Cardiac fibroblast (primary cell): ENCODE results near the gene CREG2.

Source experiments
- DNase-seq, 2 donors: peaks; one replicate each; pipeline versions ENCODE4 v3.0.0 to v3.0.0-alpha.2; 2010; ENCODE audit warnings: low read depth in 2 of 2
- H3K4me3 ChIP-seq, 2 donors: replicated peaks in 1 of 2; 1 replicate in 1 of 2; 2 replicates in 1 of 2; pipeline ENCODE4 v1.5.1; 2011; ENCODE audit warnings: low read depth in 2 of 2, low read length in 2 of 2, mild to moderate bottlenecking in 2 of 2, moderate library complexity in 1 of 2
- TF ChIP-seq, protein P1 (sequence below): IDR thresholded peaks from one replicate; pipeline ENCODE4 v1.5.1; 2011; ENCODE audit warnings: low read depth, mild to moderate bottlenecking, low read length, inconsistent platforms

CREG2 gene

DNA sequence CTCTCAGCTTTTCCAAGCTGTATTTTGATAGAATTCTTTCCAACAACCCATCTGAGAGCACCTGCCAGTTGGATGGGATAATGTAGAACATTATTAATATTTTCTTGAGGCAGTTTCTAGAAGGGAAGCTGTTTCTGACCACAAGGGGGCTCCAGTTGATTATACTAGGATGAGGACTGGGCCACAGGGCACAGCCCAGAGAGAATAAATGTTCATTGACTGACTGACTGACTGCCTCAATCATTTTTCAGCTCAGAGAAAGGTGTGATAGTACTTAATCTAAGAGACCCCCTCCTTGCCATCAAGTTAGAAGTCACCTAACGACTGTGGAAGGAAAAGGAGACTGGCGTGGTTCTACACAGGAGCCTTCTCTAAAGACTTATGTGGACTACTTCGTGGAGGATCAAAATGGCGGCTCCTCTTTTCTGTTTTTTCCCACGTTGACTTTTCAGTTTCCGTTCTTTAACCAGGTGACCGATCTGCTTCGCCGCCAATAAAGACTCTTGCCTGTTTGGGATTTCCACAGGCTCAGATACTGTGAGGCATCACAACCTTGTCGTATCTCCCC is 31.9 kb upstream of the CREG2 start:
- TF ChIP-seq, protein P1, sequence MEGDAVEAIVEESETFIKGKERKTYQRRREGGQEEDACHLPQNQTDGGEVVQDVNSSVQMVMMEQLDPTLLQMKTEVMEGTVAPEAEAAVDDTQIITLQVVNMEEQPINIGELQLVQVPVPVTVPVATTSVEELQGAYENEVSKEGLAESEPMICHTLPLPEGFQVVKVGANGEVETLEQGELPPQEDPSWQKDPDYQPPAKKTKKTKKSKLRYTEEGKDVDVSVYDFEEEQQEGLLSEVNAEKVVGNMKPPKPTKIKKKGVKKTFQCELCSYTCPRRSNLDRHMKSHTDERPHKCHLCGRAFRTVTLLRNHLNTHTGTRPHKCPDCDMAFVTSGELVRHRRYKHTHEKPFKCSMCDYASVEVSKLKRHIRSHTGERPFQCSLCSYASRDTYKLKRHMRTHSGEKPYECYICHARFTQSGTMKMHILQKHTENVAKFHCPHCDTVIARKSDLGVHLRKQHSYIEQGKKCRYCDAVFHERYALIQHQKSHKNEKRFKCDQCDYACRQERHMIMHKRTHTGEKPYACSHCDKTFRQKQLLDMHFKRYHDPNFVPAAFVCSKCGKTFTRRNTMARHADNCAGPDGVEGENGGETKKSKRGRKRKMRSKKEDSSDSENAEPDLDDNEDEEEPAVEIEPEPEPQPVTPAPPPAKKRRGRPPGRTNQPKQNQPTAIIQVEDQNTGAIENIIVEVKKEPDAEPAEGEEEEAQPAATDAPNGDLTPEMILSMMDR: peak; percentile 82
- DNase-seq: peak; percentile 86 to 88

DNA sequence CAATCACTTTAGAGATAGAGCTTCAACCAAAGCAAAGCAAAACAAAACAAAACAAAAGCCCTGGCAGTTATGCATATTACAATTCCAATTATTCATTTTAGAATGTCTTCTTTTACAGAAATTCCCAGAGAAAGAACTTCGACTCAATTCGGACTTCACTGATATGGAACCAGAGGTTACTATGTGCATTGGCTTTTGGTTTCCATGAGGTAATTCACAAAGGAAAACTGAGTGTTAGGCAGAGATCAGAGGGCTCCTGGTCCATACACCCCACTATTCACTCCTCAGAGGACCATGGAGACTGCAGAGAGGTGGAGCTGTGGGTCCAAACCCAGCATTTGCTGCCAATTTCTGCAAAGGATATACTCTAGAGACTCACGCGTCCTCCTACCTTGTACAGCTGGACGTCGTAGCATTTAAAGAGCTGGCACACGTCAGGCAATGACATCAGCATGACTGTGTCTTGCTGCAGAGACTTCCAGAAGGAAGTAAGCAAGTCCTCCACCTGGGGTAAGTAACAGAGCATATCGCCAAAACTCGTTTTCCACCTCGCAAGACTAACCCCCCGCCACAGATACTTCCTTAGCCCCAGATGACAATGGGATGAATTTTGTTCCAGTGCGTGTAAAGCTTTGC is 31.3 kb upstream of the CREG2 start:
- DNase-seq: peak in 1 of 2 donors; percentile 57
- H3K4me3 ChIP-seq: no peak overlapping the region
- TF ChIP-seq, protein P1: no peak

More for the DNA sequence above, 31.9 kb upstream of the CREG2 start:
- H3K4me3 ChIP-seq: no peak overlapping the region

DNA sequence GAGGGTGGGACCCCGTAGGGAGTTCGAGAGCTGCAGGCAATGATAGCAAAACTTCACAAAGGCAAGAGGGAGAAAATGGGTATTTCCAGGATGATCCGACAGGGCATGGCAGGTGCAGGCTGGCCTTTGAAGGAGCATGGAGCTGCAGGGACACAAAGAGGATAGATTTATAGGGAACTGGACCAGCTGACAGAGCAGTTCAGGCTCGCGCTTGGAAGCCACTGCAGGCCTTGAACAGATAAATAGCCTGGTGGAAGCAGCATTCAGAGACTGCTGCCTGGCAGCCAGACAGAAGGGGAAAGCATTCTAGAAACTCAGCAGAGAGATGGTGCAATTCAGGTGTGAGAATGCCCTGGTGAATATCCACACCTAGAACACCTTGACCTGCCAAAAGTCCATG is 29.3 kb upstream of the CREG2 start:
- TF ChIP-seq, protein P1: no peak
- no peak overlapping the region for H3K4me3 ChIP-seq
- DNase-seq: no peak

- no peak for DNase-seq
- TF ChIP-seq, protein P1: no peak
- H3K4me3 ChIP-seq: no peak overlapping the region
Observed at GRCh38 chr2:101415884-101416283, 28.6 kb upstream of the CREG2 start.

- TF ChIP-seq, protein P1: no peak
- DNase-seq: no peak
- no peak overlapping the region for H3K4me3 ChIP-seq
Observed at GRCh38 chr2:101415220-101415619, 27.9 kb upstream of the CREG2 start.

GRCh38 chr2:101412092-101412694 is 24.9 kb upstream of the CREG2 start:
- TF ChIP-seq, protein P1: no peak
- no peak overlapping the region for H3K4me3 ChIP-seq
- no peak for DNase-seq
